ENCODE results near the gene ZNF662. TPM values are rescaled to one million over a fixed set of nuclear protein-coding genes. Genes with fewer than 3 reads are reported as not detected.

ZNF662 gene
- total RNA-seq, 1 donor from 2014 or later = not detected

DNA sequence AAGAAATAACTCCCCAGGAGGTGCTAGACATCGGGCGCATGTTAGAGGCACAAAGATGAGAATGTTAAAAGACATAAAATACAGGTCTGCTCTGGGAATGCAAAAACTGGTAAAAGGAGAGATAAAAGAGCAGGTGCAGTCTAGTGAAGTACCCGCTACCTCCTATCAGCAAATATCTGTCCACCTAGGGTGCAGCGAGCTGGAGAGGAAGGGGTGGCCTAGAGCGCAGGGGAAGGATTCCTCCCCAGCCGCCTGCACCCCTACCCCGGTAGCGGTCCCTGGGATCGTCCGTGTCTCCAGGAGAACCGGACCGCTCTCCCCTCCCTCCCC is 237 bp upstream of the ZNF662 start:
- Mint-ChIP-seq H3K4me3 (ENCODE audit: unreplicated experiment) (no peak overlapping the region), H3K27me3 (ENCODE audit: low read depth) (peaks cover 29% of the 10 kb centered on the region), H3K4me1 (ENCODE audit: low read depth) (no peaks in the 10 kb centered on the region), H3K36me3 (ENCODE audit: low read depth) (no peaks in the 10 kb centered on the region), H3K9me3 (ENCODE audit: low read depth) (peaks cover 15% of the 10 kb centered on the region), H3K27ac (ENCODE audit: unreplicated experiment) (no peak overlapping the region)
- DNase-seq (ENCODE audit: low spot score) = no peak
- TF ChIP-seq CTCF (IDR thresholded peaks at IDR 0.05) = no peak

DNA sequence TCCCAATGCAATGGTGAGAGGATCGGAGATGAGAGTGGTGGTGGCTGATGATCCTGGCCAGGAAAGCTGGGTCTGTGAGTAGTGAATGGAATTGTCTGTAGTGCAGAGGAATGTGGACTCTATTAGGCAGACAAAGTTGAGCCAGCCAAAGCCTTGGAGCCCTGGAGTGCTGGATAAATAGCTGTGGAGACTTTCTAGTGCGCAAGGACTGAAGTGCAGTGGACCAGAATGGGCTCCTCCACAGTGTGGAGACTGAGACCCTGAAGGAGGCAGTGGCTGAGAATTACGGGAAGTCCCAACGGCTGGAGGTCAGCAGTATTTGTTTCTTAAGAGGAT is 874 bp downstream of the ZNF662 start:
- DNase-seq (ENCODE audit: low spot score) = no peak
- peaks cover 19% of the 10 kb centered on the region for H3K9me3 Mint-ChIP-seq (ENCODE audit: low read depth)
- peaks cover 25% of the 10 kb centered on the region for H3K27me3 Mint-ChIP-seq (ENCODE audit: low read depth)
- no peak overlapping the region for H3K27ac Mint-ChIP-seq (ENCODE audit: unreplicated experiment)
- H3K4me3 Mint-ChIP-seq (ENCODE audit: unreplicated experiment) = no peak overlapping the region
- TF ChIP-seq CTCF (IDR thresholded peaks at IDR 0.05) = no peak
- no peaks in the 10 kb centered on the region for H3K36me3 Mint-ChIP-seq (ENCODE audit: low read depth)
- no peaks in the 10 kb centered on the region for H3K4me1 Mint-ChIP-seq (ENCODE audit: low read depth)

- H3K9me3 Mint-ChIP-seq (ENCODE audit: low read depth) = peaks cover 19% of the 10 kb centered on the region
- no peaks in the 10 kb centered on the region for H3K4me1 Mint-ChIP-seq (ENCODE audit: low read depth)
- no peaks in the 10 kb centered on the region for H3K36me3 Mint-ChIP-seq (ENCODE audit: low read depth)
- TF ChIP-seq CTCF (IDR thresholded peaks at IDR 0.05) = no peak
- peaks cover 18% of the 10 kb centered on the region for H3K27me3 Mint-ChIP-seq (ENCODE audit: low read depth)
- H3K27ac Mint-ChIP-seq (ENCODE audit: unreplicated experiment) = no peak overlapping the region
- DNase-seq (ENCODE audit: low spot score) = no peak
- H3K4me3 Mint-ChIP-seq (ENCODE audit: unreplicated experiment) = no peak overlapping the region
These were observed 2.7 kb downstream of the ZNF662 start for GRCh38 chr3:42908675-42909074.

GRCh38 chr3:42911551-42911950 is 5.6 kb downstream of the ZNF662 start:
- H3K27ac Mint-ChIP-seq (ENCODE audit: unreplicated experiment) = no peak overlapping the region
- no peaks in the 10 kb centered on the region for H3K4me1 Mint-ChIP-seq (ENCODE audit: low read depth)
- no peak for TF ChIP-seq CTCF (IDR thresholded peaks at IDR 0.05)
- H3K36me3 Mint-ChIP-seq (ENCODE audit: low read depth) = peaks cover 8% of the 10 kb centered on the region
- no peak overlapping the region for H3K4me3 Mint-ChIP-seq (ENCODE audit: unreplicated experiment)
- DNase-seq (ENCODE audit: low spot score) = no peak
- H3K27me3 Mint-ChIP-seq (ENCODE audit: low read depth) = peaks cover 7% of the 10 kb centered on the region
- peaks cover 40% of the 10 kb centered on the region for H3K9me3 Mint-ChIP-seq (ENCODE audit: low read depth)

DNA sequence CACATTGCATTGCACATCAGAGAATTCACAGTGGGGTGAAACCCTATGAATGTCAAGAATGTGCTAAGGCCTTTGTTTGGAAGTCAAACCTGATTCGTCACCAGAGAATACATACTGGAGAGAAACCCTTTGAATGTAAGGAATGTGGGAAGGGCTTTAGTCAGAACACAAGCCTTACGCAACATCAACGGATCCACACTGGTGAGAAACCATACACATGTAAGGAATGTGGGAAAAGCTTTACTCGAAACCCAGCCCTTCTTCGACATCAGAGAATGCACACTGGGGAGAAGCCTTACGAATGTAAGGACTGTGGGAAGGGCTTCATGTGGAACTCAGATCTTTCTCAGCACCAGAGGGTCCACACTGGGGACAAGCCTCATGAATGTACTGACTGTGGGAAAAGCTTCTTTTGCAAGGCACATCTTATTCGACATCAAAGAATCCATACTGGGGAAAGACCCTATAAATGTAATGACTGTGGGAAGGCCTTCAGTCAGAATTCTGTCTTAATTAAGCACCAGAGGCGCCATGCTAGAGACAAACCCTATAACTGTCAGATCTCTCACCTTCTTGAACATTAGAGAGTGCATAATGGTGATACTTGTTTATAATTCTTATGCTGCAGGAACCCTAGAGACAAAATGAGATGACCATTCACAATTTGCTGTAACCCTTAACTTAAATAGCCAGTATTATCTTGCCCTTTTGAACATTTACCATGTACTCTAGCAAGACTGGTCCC is 9.0 kb downstream of the ZNF662 start:
- peaks cover 8% of the 10 kb centered on the region for H3K36me3 Mint-ChIP-seq (ENCODE audit: low read depth)
- no peaks in the 10 kb centered on the region for H3K4me1 Mint-ChIP-seq (ENCODE audit: low read depth)
- no peak for TF ChIP-seq CTCF (IDR thresholded peaks at IDR 0.05)
- peaks cover 48% of the 10 kb centered on the region for H3K9me3 Mint-ChIP-seq (ENCODE audit: low read depth)
- no peak overlapping the region for H3K27ac Mint-ChIP-seq (ENCODE audit: unreplicated experiment)
- H3K4me3 Mint-ChIP-seq (ENCODE audit: unreplicated experiment) = no peak overlapping the region
- no peaks in the 10 kb centered on the region for H3K27me3 Mint-ChIP-seq (ENCODE audit: low read depth)
- DNase-seq (ENCODE audit: low spot score) = no peak
